H1 (cell line): ENCODE results near the gene SMARCE1. TPM values are rescaled to one million over a fixed set of nuclear protein-coding genes. Genes with fewer than 3 reads are reported as not detected.

Experiments
- CTCF ChIA-PET: fragments of 300-600 bp; sonication (Branson Sonifier 250); formaldehyde crosslinking; loops from one replicate; lab custom pipeline; 2021; ENCODE audit not compliant: partially characterized antibody; lab: Charles Lee
- POLR2A ChIA-PET: fragments of 300-600 bp; sonication (Branson Sonifier 250); formaldehyde crosslinking; loops from one replicate; lab custom pipeline; 2021; ENCODE audit warnings: inconsistent platforms; ENCODE audit not compliant: partially characterized antibody; lab: Charles Lee
- DNase-seq, 2 experiments: peaks; one replicate each; pipeline versions ENCODE4 v3.0.0 to v3.0.0-alpha.2; 2010 to 2022; ENCODE audit warnings: low spot score in 2 of 2, low read depth in 1 of 2, mixed read lengths in 1 of 2
- FAIRE-seq: peaks from 2 replicates; lab custom pipeline; 2011; peaks lifted over from hg19 to GRCh38; lab: Jason Lieb, UNC
- H2AFZ ChIP-seq: 2 replicates; pipeline ENCODE4 v1.8.1; 2012; ENCODE audit warnings: low read length, inconsistent platforms
- H2AK5ac ChIP-seq: 2 replicates; pipeline ENCODE4 v1.6.1; 2013; ENCODE audit warnings: low read depth, low read length
- H2BK120ac ChIP-seq: replicated peaks from 2 replicates; pipeline ENCODE3; 2013; ENCODE audit warnings: low read depth, low read length, inconsistent platforms
- H2BK12ac ChIP-seq: 2 replicates; pipeline ENCODE4 v1.6.1; 2013; ENCODE audit warnings: low read depth, low read length
- H2BK15ac ChIP-seq: 2 replicates; pipeline ENCODE4 v1.6.1; 2013; ENCODE audit warnings: low read length
- H2BK20ac ChIP-seq: 2 replicates; pipeline ENCODE4 v1.6.1; 2013; ENCODE audit warnings: low read length
- H2BK5ac ChIP-seq: 2 replicates; pipeline ENCODE4 v1.6.1; 2013; ENCODE audit warnings: low read depth, low read length
- H3K14ac ChIP-seq: 2 replicates; pipeline ENCODE4 v1.6.1; 2013; ENCODE audit warnings: inconsistent platforms; ENCODE audit not compliant: insufficient read length
- H3K18ac ChIP-seq: 2 replicates; pipeline ENCODE4 v1.6.1; 2013; ENCODE audit warnings: low read length; ENCODE audit errors: extremely low read depth
- H3K23ac ChIP-seq: 2 replicates; pipeline ENCODE4 v1.6.1; 2013; ENCODE audit warnings: inconsistent platforms; ENCODE audit not compliant: insufficient read length
- H3K23me2 ChIP-seq: 2 replicates; pipeline ENCODE4 v1.6.1; 2013; ENCODE audit warnings: low read depth, low read length
- H3K27ac ChIP-seq: 2 replicates; pipeline ENCODE4 v1.6.1; 2011; ENCODE audit warnings: low read depth, low read length, inconsistent platforms
- H3K27me3 ChIP-seq, 4 experiments: replicated peaks in 1 of 4; 1 replicate in 1 of 4; 2 replicates in 3 of 4; pipeline versions ENCODE4 v1.6.1 to v1.8.1; 2011 to 2013; ENCODE audit warnings: low read length in 3 of 4, mild to moderate bottlenecking in 3 of 4, inconsistent platforms in 2 of 4, mixed read lengths in 2 of 4, moderate library complexity in 1 of 4; ENCODE audit not compliant: control insufficient read depth in 3 of 4, insufficient read depth in 3 of 4; ENCODE audit errors: extremely low read depth in 1 of 4
- H3K36me3 ChIP-seq, 4 experiments: 2 replicates each; pipeline versions ENCODE4 v1.6.1 to v1.8.1; 2011 to 2013; ENCODE audit warnings: mild to moderate bottlenecking in 4 of 4, low read length in 3 of 4, moderate library complexity in 2 of 4, control low read depth in 1 of 4, inconsistent platforms in 1 of 4; ENCODE audit not compliant: insufficient read depth in 4 of 4, control insufficient read depth in 2 of 4
- H3K4ac ChIP-seq: replicated peaks from 2 replicates; pipeline ENCODE3; 2013; ENCODE audit warnings: low read length, low read depth, mixed read lengths, inconsistent platforms; ENCODE audit not compliant: insufficient read length
- H3K4me1 ChIP-seq, 4 experiments: replicated peaks in 1 of 4; 1 replicate in 1 of 4; 2 replicates in 3 of 4; pipeline versions ENCODE4 v1.6.1 to v1.8.1; 2011 to 2013; ENCODE audit warnings: low read length in 3 of 4, inconsistent platforms in 2 of 4, mixed read lengths in 1 of 4; ENCODE audit not compliant: insufficient read depth in 4 of 4, control insufficient read depth in 3 of 4
- H3K4me2 ChIP-seq, 2 experiments: 2 replicates each; pipeline versions ENCODE4 v1.6.1 to v1.8.1; 2011 to 2013; ENCODE audit warnings: low read depth in 2 of 2, low read length in 2 of 2, control low read depth in 1 of 2, inconsistent platforms in 1 of 2, mild to moderate bottlenecking in 1 of 2; ENCODE audit not compliant: insufficient read depth in 1 of 2
- H3K4me3 ChIP-seq, 4 experiments: fragments of 200-600, 300-600 bp in 1 of 4; sonication (generic), shearing (Covaris generic), sonication (Bioruptor Twin) in 1 of 4; 2 replicates each; pipeline versions ENCODE4 v1.5.1 to v1.8.1; 2011 to 2016; ENCODE audit warnings: low read length in 4 of 4, low read depth in 3 of 4, control low read depth in 2 of 4, inconsistent platforms in 2 of 4, mild to moderate bottlenecking in 2 of 4, mixed read lengths in 1 of 4, moderate library complexity in 1 of 4; ENCODE audit not compliant: insufficient read depth in 2 of 4; ENCODE audit errors: extremely low read depth in 1 of 4
- H3K56ac ChIP-seq: replicated peaks from 2 replicates; pipeline ENCODE3; 2013; ENCODE audit warnings: low read depth, mild to moderate bottlenecking, mixed read lengths, low read length, inconsistent platforms; ENCODE audit not compliant: insufficient read length
- H3K79me1 ChIP-seq: 2 replicates; pipeline ENCODE4 v1.6.1; 2013; ENCODE audit warnings: low read depth, low read length, control low read depth
- H3K79me2 ChIP-seq, 2 experiments: 2 replicates each; pipeline versions ENCODE4 v1.6.1 to v1.8.1; 2012 to 2013; ENCODE audit warnings: low read length in 2 of 2, mild to moderate bottlenecking in 2 of 2, inconsistent platforms in 1 of 2; ENCODE audit not compliant: insufficient read depth in 2 of 2, control insufficient read depth in 1 of 2
- H3K9ac ChIP-seq, 4 experiments: replicated peaks in 1 of 4; 1 replicate in 1 of 4; 2 replicates in 3 of 4; pipeline versions ENCODE4 v1.6.1 to v1.8.1; 2011 to 2013; ENCODE audit warnings: low read depth in 3 of 4, low read length in 3 of 4, control low read depth in 2 of 4, mild to moderate bottlenecking in 2 of 4, moderate library complexity in 2 of 4, inconsistent platforms in 1 of 4; ENCODE audit errors: extremely low read depth in 1 of 4
- H3K9me3 ChIP-seq, 2 experiments: 2 replicates each; pipeline versions ENCODE4 v1.6.1 to v1.8.1; 2012 to 2013; ENCODE audit warnings: mild to moderate bottlenecking in 2 of 2, moderate library complexity in 2 of 2, control low read depth in 1 of 2, inconsistent platforms in 1 of 2, low read depth in 1 of 2, low read length in 1 of 2, mixed read lengths in 1 of 2; ENCODE audit not compliant: insufficient read depth in 2 of 2
- H4K20me1 ChIP-seq, 2 experiments: replicated peaks in 1 of 2; 2 replicates each; pipeline versions ENCODE3 to v1.8.1; 2011 to 2013; ENCODE audit warnings: inconsistent platforms in 2 of 2, low read length in 2 of 2, mild to moderate bottlenecking in 1 of 2; ENCODE audit not compliant: insufficient read depth in 2 of 2, control insufficient read depth in 1 of 2
- H4K5ac ChIP-seq: 2 replicates; pipeline ENCODE4 v1.6.1; 2013; ENCODE audit warnings: low read length, low read depth, mixed read lengths, inconsistent platforms; ENCODE audit not compliant: insufficient read length
- H4K8ac ChIP-seq: 2 replicates; pipeline ENCODE4 v1.8.0; 2013; ENCODE audit warnings: mild to moderate bottlenecking, moderate library complexity, low read length, inconsistent platforms; ENCODE audit not compliant: insufficient read depth; ENCODE audit errors: extremely low read depth
- H4K91ac ChIP-seq: replicated peaks from 2 replicates; pipeline ENCODE3; 2013; ENCODE audit warnings: low read length, mixed read lengths, inconsistent platforms; ENCODE audit not compliant: insufficient read length
- CEBPB ChIP-seq: IDR thresholded peaks from 2 replicates; pipeline ENCODE4 v1.6.1; 2012; ENCODE audit warnings: low read depth, low read length
- CREB1 ChIP-seq: IDR thresholded peaks from 2 replicates; pipeline ENCODE4 v1.6.1; 2012; ENCODE audit warnings: inconsistent platforms
- RAD21 ChIP-seq, 2 experiments: IDR thresholded peaks in 1 of 2; conservative IDR thresholded peaks in 1 of 2; 2 replicates each; pipeline ENCODE4 v1.6.1; 2011; ENCODE audit warnings: low read depth in 2 of 2, low read length in 2 of 2, improper control_type of control experiment in 1 of 2, inconsistent platforms in 1 of 2, mild to moderate bottlenecking in 1 of 2, moderate library complexity in 1 of 2
- TCF12 ChIP-seq: IDR thresholded peaks from 2 replicates; pipeline ENCODE4 v1.6.1; 2011; ENCODE audit warnings: low read depth, mild to moderate bottlenecking, low read length
- WGBS, 2 experiments: shearing (Covaris generic) in 1 of 2; methylation state at CpG; one replicate each; pipeline versions ENCODE4 v1.1.6 to v1.1.7; 2013 to 2015; ENCODE audit warnings: low lambda C conversion rate in 2 of 2, mixed read lengths in 2 of 2, inconsistent platforms in 1 of 2, low coverage in 1 of 2, missing lambda C conversion rate in 1 of 2; ENCODE audit not compliant: insufficient replicate concordance in 2 of 2, insufficient coverage in 1 of 2, insufficient read length in 1 of 2; ENCODE audit errors: extremely low coverage in 1 of 2, missing lambda C conversion rate in 1 of 2; 5-methylcytosine and 5-hydroxymethylcytosine counted together
- polyA plus RNA-seq, 7 experiments: library from polyadenylated mRNA; depleted of rRNA in 3 of 7; stranded (reverse) in 5 of 7; unstranded in 2 of 7; fragments of >200 nt in 5 of 7; fragments of 200-250 nt in 2 of 7; gene quantifications; 1 replicate in 5 of 7; 2 replicates in 1 of 7; 4 replicates in 1 of 7; pipeline versions ENCODE4 v1.2.1 to v1.2.3, GENCODE V29; 2011 to 2013; ENCODE audit warnings: missing spikeins in 2 of 7, mixed read lengths in 2 of 7
- total RNA-seq: library from RNA; stranded (reverse); fragmentation: NEBNext Ultra II Directional; extraction: Animal tissue kit (Norgen Biotek cat#: 25700); gene quantifications from 2 replicates; pipeline ENCODE4 v1.2.1, GENCODE V29; 2021
- TF ChIP-seq, protein P1 (sequence below): IDR thresholded peaks from 2 replicates; pipeline ENCODE4 v1.6.1; 2011; ENCODE audit warnings: low read depth, mild to moderate bottlenecking, low read length; ENCODE audit not compliant: insufficient read depth

Gene SMARCE1
- total and polyA plus RNA-seq, 2 of the 8 experiments (the other 6 are each of a cell fraction or from before 2014, with no cell fraction given) = 30.7 to 131 TPM

DNA sequence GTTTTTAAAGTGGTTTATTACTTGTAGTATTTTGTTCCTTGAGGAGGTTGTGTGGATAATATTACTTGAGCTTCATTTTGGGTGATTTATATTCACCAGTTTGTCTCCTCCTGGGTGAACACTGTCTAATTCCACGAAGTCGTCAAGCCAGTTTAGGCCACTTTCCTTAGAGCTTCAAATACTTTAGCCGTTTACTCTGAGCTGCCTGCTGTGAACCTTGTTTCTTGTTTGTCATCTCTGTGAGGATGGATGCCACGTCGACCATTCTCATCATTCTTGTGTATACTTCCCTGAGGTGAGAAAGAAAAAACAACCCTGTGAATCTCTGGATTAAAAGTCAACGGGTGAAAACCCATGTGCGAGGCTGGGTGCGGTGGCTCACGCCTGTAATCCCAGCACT is 47.0 kb upstream of the SMARCE1 start:
- no peak overlapping the region for H4K5ac ChIP-seq
- TF ChIP-seq RAD21 (IDR thresholded peaks at IDR 0.05 in 1 of 2, conservative IDR thresholded peaks at IDR 0.05 in 1 of 2; ENCODE audit: low read depth in 2 of 2, low read length in 2 of 2) (no peak), TCF12 (no peak), CEBPB (no peak), CREB1 (no peak)
- TF ChIP-seq, protein P1, sequence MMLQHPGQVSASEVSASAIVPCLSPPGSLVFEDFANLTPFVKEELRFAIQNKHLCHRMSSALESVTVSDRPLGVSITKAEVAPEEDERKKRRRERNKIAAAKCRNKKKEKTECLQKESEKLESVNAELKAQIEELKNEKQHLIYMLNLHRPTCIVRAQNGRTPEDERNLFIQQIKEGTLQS = no peak

More for the DNA sequence above, 47.0 kb upstream of the SMARCE1 start:
- H4K8ac ChIP-seq = no peak overlapping the region
- no peak overlapping the region for H3K4me3 ChIP-seq
- H2BK20ac ChIP-seq = no peak overlapping the region
- no peak overlapping the region for H3K4me2 ChIP-seq
- no peaks in the 10 kb centered on the region for H4K20me1 ChIP-seq
- H2BK5ac ChIP-seq = no peak overlapping the region
- POLR2A ChIA-PET = interaction anchor here (1.1 to 1.2 kb wide), 2 partner anchors 14 to 46 kb away, joined by 3 read pairs; no protein-coding TSS in a partner anchor
- FAIRE-seq (no peak), DNase-seq (no peak)
- H3K9me3 ChIP-seq = no peaks in the 10 kb centered on the region
- CTCF ChIA-PET = interaction anchor here (1.0 to 2.4 kb wide), 4 partner anchors 10 to 75 kb away, joined by 3 to 10 read pairs (median 6); no protein-coding TSS in a partner anchor
- H3K36me3 ChIP-seq = no peaks in the 10 kb centered on the region
- no peak overlapping the region for H3K9ac ChIP-seq
- no peaks in the 10 kb centered on the region for H3K27me3 ChIP-seq
- 86% methylated on average over 9 of the region's 9 CpGs; no CpG with 5 or more reads in 1 of the 2 experiments for WGBS, 2 experiments
- no peak overlapping the region for H3K18ac ChIP-seq
- no peaks in the 10 kb centered on the region for H3K79me1 ChIP-seq
- no peak overlapping the region for H2BK15ac ChIP-seq
- no peak overlapping the region for H2AK5ac ChIP-seq
- no peaks in the 10 kb centered on the region for H3K4me1 ChIP-seq
- H3K79me2 ChIP-seq = no peaks in the 10 kb centered on the region
- H3K23ac ChIP-seq = no peak overlapping the region
- H3K4ac ChIP-seq = no peak overlapping the region
- no peak overlapping the region for H3K27ac ChIP-seq
- H3K23me2 ChIP-seq = no peaks in the 10 kb centered on the region
- H3K14ac ChIP-seq = no peak overlapping the region
- H4K91ac ChIP-seq = no peak overlapping the region
- H3K56ac ChIP-seq = no peak overlapping the region
- H2BK12ac ChIP-seq = no peak overlapping the region
- no peak overlapping the region for H2AFZ ChIP-seq
- H2BK120ac ChIP-seq = no peak overlapping the region
